ENCODE measurements around the gene WNT2B. TPM values are rescaled to one million over a fixed set of nuclear protein-coding genes. Genes with fewer than 3 reads are reported as not detected.

The WNT2B gene
- total RNA-seq, 1 experiment from 2014 or later: 17.3 TPM

DNA sequence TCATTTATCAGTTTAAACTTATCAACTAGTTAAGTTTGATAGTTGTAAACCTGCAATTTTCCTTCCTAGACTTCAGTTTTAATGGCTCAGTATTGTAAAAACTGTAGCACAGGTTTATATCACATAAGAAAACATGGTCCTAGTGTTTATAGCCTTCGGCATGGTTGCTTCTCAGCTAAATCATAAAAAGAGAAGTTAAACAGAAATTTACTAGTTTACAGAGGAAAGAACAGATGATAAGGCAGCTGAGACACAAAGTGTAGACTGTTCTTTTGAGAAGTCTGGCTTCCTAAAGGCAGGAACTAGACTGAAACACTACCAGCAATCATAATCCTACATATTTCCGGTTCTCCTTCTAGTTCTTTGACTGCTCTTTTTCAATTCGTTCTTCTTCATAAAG lies 39.8 kb downstream of the WNT2B start:
- DNase-seq (ENCODE audit: low spot score): no peak
- in situ Hi-C loops (cut with HindIII; ENCODE audit: low sequenced_read_pairs): no loop called here

DNA sequence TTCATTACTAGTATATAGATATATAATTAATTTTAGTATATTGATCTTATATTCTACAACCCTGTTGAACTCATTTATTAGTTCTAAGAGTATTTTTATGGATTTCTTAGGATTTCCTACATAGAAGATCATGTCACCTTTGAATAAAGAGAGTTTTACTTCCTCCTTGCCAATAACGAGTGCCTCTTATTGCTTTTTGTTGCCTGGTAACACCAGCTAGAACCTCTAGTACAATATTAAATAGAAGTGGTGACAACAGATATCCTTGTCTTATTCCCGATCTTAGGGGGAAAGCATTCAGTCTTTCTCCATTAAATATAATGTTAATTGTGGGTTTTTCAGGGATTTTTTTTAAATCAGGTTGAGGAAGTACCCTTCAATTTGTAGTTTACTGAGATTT lies 40.8 kb downstream of the WNT2B start:
- no peak for DNase-seq (ENCODE audit: low spot score)
- in situ Hi-C loops (cut with HindIII; ENCODE audit: low sequenced_read_pairs): no loop called here

DNA sequence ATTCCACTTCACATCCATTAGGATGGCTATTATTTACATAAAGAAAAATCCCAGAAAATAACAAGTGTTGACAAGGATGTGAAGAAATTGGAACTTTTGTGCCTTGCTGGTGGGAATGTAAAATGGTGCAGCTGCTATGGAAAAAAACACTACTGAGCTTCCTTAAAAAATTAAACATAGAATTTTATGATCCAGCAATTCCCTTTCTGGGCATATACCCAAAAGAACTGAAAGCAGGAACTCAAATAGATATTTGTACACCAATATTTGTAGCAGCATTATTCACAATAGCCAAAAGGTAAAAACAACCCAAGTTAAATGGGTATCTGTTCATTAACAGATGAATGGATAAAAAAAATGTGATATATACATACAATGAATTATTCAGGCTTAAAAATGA lies 45.6 kb downstream of the WNT2B start:
- DNase-seq (ENCODE audit: low spot score): no peak
- in situ Hi-C loops (cut with HindIII; ENCODE audit: low sequenced_read_pairs): no loop called here

DNA sequence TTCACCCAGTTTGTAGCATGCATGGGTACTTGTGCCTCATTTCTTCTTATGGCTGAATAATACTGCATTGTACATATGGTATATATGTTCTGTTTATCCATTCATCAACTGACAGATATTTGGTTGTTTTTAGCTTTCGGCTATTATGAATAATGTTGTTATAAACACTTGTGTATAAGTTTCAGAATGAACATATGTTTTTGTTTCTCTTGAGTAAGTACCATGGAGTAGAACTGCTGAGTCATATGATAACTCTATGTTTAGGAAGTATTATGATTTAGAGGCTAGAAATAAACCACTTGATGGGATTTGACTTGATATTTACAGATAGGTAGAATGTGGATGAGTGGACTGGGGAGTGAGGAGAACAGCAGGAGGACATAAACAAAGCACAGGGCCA lies 48.6 kb downstream of the WNT2B start:
- no peak for DNase-seq (ENCODE audit: low spot score)
- in situ Hi-C loops (cut with HindIII; ENCODE audit: low sequenced_read_pairs): no loop called here

DNA sequence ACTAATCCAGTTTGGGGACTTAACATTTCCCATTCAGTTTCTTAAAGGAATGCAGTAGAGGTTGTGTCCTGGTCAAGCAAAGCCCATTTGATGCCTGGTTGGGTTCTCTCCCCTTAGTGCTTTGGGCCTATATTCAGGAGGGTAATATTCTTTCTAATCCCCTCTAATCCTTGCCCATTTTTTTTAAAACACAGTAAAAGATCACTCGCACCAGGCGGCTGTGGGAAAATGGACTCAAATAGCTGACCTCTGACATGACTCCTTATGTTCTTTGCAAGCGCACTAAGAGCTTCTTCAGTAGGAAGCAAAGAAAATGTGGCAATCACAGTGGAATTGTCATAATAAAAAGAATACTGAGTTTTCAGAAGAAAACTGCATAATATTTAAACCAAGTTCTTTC lies 49.9 kb downstream of the WNT2B start:
- no peak for DNase-seq (ENCODE audit: low spot score)
- in situ Hi-C loops (cut with HindIII; ENCODE audit: low sequenced_read_pairs): no loop called here

DNA sequence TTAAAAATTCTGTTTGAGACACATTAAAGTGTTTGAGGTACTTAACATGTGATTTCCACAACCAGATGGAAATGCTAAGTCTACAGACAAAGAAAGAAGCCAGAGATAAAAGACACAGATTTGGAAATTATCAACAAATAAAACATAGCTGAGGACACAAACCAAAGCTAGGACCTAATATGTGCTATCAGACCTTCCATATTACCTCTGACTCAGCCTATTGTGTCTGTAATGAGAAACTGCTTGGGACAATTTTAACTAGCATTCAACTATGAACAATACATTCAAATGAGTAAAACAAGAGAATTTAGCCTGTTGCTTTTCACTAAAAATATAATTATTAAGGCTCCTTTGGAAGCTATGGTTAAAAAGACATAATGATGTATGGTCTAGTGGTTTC lies 54.6 kb downstream of the WNT2B start:
- in situ Hi-C loops (cut with HindIII; ENCODE audit: low sequenced_read_pairs): no loop called here
- no peak for DNase-seq (ENCODE audit: low spot score)

DNA sequence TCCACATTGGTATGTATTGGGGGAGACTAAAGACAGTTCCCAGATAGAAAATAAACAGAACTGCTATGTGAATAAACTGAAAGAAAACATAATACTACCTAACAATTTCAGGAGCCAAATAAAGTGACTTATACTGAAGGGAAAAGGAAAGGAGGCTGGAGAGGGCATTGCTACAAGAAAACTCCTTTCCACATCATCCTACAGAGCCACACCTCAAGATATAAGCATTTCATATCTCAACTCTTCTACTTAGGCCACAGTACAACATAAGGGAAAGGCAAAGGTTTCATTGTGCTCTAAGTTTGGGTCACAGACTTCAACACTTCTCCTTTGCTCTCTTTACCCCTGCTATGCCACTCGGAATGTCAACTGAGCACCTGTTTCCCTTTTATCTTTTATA lies 55.3 kb downstream of the WNT2B start:
- in situ Hi-C loops (cut with HindIII; ENCODE audit: low sequenced_read_pairs): no loop called here
- no peak for DNase-seq (ENCODE audit: low spot score)

DNA sequence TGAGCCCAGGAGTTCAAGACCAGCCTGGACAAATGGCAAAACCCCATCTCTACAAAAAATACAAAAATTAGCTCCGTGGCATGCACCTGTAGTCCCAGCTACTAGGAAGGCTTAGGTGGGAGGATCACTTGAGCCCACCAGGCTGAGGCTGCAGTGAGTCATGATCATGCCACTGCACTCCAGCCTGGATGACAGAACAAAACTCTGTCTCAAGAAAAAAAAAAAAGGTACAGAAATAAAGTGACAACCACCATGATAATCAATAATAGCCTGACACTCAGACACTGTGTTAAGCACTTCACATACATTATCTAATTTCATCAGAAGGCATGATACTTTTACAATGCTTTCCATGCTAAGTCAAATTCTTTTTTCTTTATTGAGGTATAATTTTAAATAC lies 57.0 kb downstream of the WNT2B start:
- DNase-seq (ENCODE audit: low spot score): no peak

DNA sequence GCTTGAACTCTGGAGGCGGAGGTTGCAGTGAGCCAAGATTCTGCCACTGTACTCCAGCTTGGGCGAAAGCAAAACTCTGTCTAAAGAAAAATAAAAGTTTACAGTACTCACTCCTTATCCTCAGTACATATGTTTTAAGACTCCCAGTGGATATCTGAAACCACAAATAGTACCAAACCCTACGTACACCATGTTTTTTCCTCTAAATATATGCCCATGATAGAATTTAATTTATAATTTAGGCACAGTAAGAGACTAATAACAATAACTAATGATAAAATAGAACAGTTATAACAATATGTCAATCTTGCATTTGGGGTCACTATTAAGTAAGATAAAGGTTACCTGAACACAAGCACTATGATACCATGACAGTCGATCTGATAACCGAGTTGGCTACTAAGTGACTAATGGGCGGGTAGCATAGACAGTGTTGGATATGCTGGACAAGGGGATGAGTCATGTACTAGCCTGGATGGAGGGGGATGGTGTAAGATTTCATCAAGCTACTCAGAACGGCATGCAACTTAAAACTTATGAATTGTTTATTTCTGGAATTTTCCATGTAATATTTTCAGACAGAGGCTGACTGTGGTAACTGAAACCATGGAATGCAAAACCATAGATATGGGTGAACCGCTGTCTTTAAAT lies 66.5 kb downstream of the WNT2B start:
- no peak for DNase-seq (ENCODE audit: low spot score)
- in situ Hi-C loops (cut with HindIII; ENCODE audit: low sequenced_read_pairs): no loop called here

More for the DNA sequence above, 57.0 kb downstream of the WNT2B start:
- in situ Hi-C loops (cut with HindIII; ENCODE audit: low sequenced_read_pairs): no loop called here

DNA sequence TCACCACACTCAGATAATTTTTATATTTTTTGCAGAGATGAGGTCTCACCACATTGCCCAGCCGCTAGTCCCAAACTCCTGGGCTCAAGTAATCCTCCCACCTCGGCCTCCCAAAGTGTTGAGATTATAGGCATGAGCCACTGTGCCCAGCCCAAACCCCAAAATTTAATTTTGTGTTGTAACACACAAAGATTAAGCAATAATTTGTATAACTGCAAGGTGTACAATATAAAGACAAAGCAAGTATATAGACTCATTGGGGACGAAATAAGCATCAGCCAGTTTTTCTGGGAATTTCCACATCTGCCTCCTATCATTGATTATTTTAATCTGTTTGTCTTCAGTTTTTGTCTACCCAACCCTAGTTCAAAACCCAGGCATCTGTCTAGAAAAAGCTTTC lies 67.5 kb downstream of the WNT2B start:
- no peak for DNase-seq (ENCODE audit: low spot score)
- in situ Hi-C loops (cut with HindIII; ENCODE audit: low sequenced_read_pairs): no loop called here

Other genes starting within 250 kb of the WNT2B start
- 13.2 and 14.8 TPM in 2 replicates for gene CTTNBP2NL, start 112.8 kb upstream of the WNT2B start, total RNA-seq (2014; rRNA removed; shearing (Covaris generic))
- 23.9 and 34.4 TPM in 2 replicates for gene ST7L, start 110.2 kb downstream of the WNT2B start, total RNA-seq (2014; rRNA removed; shearing (Covaris generic))
- 243 and 371 TPM in 2 replicates for gene CAPZA1, start 110.9 kb downstream of the WNT2B start, total RNA-seq (2014; rRNA removed; shearing (Covaris generic))
- 61.1 and 73.7 TPM in 2 replicates for gene MOV10, start 165.7 kb downstream of the WNT2B start, total RNA-seq (2014; rRNA removed; shearing (Covaris generic))
- gene RHOC, start 198.2 kb downstream of the WNT2B start, total RNA-seq (2014; rRNA removed; shearing (Covaris generic)): 381 and 425 TPM in 2 replicates
- 10.1 and 13.2 TPM in 2 replicates for gene PPM1J, start 206.4 kb downstream of the WNT2B start, total RNA-seq (2014; rRNA removed; shearing (Covaris generic))